Measurements from ENCODE around the gene CORO1C.

CORO1C gene

GRCh38 chr12:108727868-108728735, 3.2 kb downstream of the CORO1C start:
- in situ Hi-C loops (cut with HindIII; ENCODE audit: low sequenced_read_pairs): no loop called here

GRCh38 chr12:108727161-108727560, 4.2 kb downstream of the CORO1C start:
- in situ Hi-C loops (cut with HindIII; ENCODE audit: low sequenced_read_pairs): no loop called here

- in situ Hi-C loops (cut with HindIII; ENCODE audit: low sequenced_read_pairs): no loop called here
Measured at GRCh38 chr12:108724890-108725151, 6.5 kb downstream of the CORO1C start.

GRCh38 chr12:108724054-108724889, 7.0 kb downstream of the CORO1C start:
- in situ Hi-C loops (cut with HindIII; ENCODE audit: low sequenced_read_pairs): no loop called here

- in situ Hi-C loops (cut with HindIII; ENCODE audit: low sequenced_read_pairs): no loop called here
Measured at GRCh38 chr12:108722992-108723766, 8.1 kb downstream of the CORO1C start.

GRCh38 chr12:108722463-108722862, 8.9 kb downstream of the CORO1C start:
- in situ Hi-C loops (cut with HindIII; ENCODE audit: low sequenced_read_pairs): no loop called here

GRCh38 chr12:108721824-108722223, 9.5 kb downstream of the CORO1C start:
- in situ Hi-C loops (cut with HindIII; ENCODE audit: low sequenced_read_pairs): no loop called here

DNA sequence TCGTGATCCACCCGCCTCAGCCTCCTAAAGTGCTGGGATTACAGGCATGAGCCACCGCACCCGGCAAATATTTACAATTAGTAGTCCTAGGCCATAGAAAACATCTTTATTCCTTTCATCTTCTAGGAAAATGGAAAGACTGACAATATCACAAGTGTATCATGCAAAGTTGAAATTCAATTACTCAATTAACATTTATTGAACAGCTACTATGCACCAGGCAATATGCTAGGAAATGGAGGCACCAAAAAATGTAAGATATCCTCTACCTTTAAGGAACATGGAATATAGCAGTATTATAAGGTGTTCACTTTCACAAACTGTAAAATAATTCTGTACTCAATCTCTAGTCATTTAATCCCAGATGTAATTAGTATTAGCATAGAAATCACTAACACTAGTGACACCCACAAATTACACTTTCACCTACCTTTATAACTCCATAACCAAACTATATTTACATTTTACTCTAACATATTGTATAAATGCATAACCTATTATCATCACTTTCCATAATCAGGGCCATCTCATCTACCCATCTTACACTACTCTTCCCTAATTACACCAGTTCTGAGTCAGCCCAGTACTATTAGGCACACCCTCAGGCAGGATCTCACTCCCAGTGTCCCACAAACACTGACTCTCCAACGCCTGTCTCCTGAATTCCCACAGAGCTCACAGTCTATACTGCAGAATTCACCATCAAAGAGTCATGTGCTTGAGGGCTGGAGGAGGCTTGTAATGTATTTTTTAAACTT, 10.4 kb downstream of the CORO1C start:
- in situ Hi-C loops (cut with HindIII; ENCODE audit: low sequenced_read_pairs): no loop called here

DNA sequence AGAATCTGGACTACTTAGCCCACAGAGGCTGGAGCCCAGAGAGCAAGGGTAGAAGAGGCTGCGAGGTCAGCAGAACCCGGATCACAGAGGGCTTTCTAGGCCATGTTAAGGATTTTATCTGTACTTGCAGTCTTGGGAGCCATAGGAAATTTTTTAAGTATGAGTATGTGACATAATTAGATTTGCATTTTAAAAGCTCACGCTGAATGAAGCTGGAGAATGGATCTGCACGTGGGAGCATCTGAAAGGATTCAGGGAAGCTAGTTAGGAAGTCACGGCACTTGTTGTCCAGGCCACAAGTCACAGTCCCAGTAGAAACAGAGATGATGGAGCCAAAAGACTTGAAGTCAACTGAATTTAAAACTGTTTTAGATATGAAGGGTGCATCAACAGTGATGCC, 14.1 kb downstream of the CORO1C start:
- in situ Hi-C loops (cut with HindIII; ENCODE audit: low sequenced_read_pairs): no loop called here

DNA sequence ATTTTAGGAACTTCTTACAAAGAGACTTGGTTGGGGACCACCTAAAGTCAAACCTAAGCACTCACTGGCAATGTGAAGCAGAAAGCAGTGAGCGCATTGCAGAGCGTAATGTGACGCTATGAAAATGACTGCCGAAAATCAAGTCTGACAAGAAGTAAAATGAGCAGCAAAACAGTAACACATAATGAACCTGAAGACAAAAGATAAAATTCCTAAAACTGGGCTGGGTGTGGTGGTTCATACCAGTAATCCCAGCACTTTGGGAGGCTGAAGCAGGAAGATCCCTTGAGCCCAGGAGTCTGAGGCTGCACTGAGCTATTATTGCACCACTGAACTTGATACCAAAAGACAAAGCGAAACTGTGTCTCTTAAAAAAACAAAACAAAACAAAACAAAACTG, 16.5 kb downstream of the CORO1C start:
- in situ Hi-C loops (cut with HindIII; ENCODE audit: low sequenced_read_pairs): no loop called here

DNA sequence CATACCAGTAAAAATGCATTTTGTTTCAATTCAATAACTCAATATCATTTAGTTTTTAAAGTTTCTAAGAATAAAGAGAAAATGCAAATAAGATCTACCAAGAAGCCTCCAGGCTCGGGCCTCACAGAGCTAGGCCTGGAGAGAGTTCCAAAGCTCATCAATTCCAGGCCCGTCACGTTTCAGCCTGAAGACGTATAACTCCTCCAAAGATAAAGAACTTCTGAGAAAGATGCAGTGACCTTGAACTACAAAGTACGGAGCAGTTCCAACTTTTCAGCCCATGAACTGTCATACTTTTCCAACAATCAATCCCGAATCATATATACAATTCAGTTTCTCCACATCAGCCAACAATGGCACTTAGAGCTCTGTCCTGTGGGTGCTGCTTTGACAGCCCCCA, 17.8 kb downstream of the CORO1C start:
- in situ Hi-C loops (cut with HindIII; ENCODE audit: low sequenced_read_pairs): no loop called here

DNA sequence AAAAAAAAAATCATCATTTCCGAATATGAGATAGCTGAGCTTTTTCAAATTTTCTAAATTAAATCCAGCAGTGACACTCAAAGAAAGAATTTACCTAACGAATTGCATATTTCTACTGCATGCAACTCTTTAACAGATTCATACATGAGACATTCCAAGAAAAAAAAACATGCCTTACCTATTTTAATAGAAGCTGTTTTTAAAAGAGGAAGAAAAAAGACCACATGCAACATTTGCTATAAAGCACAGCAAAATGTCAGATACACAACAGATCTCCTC, 18.5 kb downstream of the CORO1C start:
- in situ Hi-C loops (cut with HindIII; ENCODE audit: low sequenced_read_pairs): no loop called here

DNA sequence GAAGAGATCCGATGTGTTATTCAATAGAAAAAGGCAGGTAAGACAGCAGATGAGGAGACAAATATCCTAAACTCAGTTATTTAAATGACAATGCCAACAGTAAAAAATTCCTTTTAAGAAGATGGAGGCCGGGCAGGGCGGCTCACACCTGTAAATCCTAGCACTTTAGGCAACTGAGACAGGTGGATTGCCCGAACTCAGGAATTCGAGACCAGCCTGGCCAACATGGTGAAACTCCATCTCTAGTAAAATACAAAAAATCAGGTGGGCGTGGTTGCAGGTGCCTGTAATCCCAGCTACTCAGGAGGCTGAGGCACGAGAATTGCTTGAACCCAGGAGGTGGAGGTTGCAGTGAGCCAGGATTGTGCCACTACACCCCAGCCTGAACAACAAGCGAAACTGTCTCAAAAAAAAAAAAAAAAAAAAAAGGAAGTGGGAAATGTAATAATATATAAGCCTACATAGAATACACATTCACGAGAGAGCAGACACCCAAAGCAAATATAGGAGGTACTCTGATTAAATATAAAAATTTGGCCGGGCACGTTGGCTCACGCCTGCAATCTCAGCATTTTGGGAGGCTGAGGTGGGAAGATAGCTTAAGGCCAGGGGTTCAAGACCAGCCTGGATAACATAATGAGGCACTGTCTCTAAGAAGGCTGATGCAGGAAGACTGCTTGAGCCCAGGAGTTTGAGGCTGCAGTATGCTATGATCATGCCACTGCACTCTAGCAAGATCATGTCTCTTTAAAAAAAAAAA, 19.0 kb downstream of the CORO1C start:
- in situ Hi-C loops (cut with HindIII; ENCODE audit: low sequenced_read_pairs): no loop called here

GRCh38 chr12:108711489-108712164, 19.7 kb downstream of the CORO1C start:
- in situ Hi-C loops (cut with HindIII; ENCODE audit: low sequenced_read_pairs): no loop called here

DNA sequence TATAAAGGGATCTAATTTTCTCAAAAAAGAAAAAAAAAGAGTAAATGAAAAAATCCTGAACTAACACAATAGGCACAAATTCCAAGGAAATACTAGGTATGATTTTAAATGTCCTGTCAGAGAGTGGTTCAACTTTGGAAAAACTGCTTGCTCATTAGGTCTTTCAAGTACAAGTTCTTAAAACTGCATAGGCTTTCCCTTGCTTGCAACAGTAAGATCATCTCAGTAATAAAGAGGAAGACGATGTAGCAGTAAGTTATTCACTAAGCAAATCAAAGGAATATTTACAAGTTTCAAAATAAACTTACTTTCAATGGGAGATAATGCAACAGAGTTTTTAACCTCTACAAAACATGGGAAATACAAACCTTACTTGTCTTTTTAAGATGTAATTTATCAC, 21.6 kb downstream of the CORO1C start:
- in situ Hi-C loops (cut with HindIII; ENCODE audit: low sequenced_read_pairs): no loop called here

DNA sequence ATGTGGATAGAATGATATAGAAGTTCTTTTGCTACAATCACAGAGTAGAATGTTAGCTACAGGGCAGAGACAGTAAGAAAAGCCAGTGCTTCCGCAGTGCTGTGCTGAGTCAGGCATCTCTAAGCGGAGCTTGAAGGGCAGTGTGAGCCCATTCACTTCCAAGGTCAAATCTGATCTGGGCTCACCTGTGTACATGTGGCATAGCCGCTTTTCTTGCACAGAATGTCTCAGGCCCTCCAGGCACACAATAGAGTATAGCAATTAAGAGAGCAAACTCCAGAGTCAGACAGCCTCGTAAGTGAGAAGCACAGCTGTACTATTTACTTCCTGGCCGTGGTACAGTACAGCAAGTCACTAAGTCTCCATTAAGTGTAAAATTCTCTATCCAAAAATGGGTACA, 26.8 kb downstream of the CORO1C start:
- in situ Hi-C loops (cut with HindIII; ENCODE audit: low sequenced_read_pairs): no loop called here

DNA sequence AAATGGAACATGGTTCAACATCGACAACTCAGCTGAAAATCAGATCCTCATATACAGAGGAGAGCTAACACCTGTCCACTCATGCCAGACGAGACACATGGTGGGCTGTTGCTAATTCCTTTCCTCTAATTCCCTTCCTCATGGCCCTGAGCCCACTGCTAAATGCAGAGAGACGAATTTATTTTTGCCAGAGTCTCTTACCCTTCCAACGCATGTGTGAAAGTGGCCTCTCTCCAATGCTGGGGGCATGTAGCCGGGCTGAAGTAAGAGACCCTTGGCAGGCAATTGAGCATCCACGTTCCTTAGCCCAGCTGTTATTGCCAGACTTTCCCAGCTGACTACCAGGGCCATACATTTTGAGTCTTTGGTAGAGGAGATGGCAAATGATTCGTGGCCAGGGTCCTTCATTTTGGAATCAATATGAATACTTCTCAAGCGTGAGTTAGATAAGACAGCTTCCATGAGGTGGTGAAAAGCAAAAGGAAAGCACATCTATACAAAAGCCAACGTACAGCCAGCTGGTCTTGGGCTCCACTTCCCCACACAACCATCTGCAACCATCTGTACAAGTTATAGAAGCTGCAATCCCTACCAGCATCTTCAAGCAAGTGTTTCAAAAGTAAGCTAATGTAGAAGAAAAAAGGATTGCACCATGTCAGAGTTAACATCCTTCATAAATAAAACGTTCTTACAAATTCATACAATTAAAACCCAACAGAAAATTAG, 28.6 kb downstream of the CORO1C start:
- in situ Hi-C loops (cut with HindIII; ENCODE audit: low sequenced_read_pairs): no loop called here

- in situ Hi-C loops (cut with HindIII; ENCODE audit: low sequenced_read_pairs): no loop called here
Measured at GRCh38 chr12:108701779-108702441, 29.4 kb downstream of the CORO1C start.

All from DLD1 (cell line).